Measurements from ENCODE around the gene MLLT3.

GRCh38 chr9:20659474-20659967 lies 37.2 kb upstream of the MLLT3 start:
- TF ChIP-seq CREB5 (CRISPR knock-in tag; IDR thresholded peaks at IDR 0.05; ENCODE audit: low read depth): no peak
- no peak for TF ChIP-seq ZNF565 (CRISPR knock-in tag; conservative IDR thresholded peaks at IDR 0.05; ENCODE audit: low read depth)
- TF ChIP-seq PPARA (CRISPR knock-in tag; IDR thresholded peaks at IDR 0.05; ENCODE audit: borderline replicate concordance): no peak
- no peak for TF ChIP-seq TSHZ2 (CRISPR knock-in tag; IDR thresholded peaks at IDR 0.05)
- no peak for TF ChIP-seq PATZ1 (CRISPR knock-in tag; IDR thresholded peaks at IDR 0.05; ENCODE audit: borderline replicate concordance)
- TF ChIP-seq ZNF70 (CRISPR knock-in tag; IDR thresholded peaks at IDR 0.05): no peak
- no peak for TF ChIP-seq ESRRG (CRISPR knock-in tag; IDR thresholded peaks at IDR 0.05)
- TF ChIP-seq ARNTL (CRISPR knock-in tag; IDR thresholded peaks at IDR 0.05; ENCODE audit: borderline replicate concordance, low read depth): no peak
- no peak for TF ChIP-seq POU6F1 (CRISPR knock-in tag; IDR thresholded peaks at IDR 0.05; ENCODE audit: borderline replicate concordance, low read depth)
- no peak for TF ChIP-seq SNAI2 (CRISPR knock-in tag; IDR thresholded peaks at IDR 0.05)
- TF ChIP-seq ZFP3 (CRISPR knock-in tag; IDR thresholded peaks at IDR 0.05): no peak
- TF ChIP-seq BACH2 (CRISPR knock-in tag; IDR thresholded peaks at IDR 0.05; ENCODE audit: borderline replicate concordance): no peak
- no peak for TF ChIP-seq GLIS3 (CRISPR knock-in tag; IDR thresholded peaks at IDR 0.05)
- TF ChIP-seq ZFP30 (CRISPR knock-in tag; IDR thresholded peaks at IDR 0.05): no peak

Measured in SK-N-SH treated with all-trans-retinoic acid at 6 μM for 48 hours (cell line).